Gastroesophageal sphincter (tissue), 3 donors: ENCODE measurements around the gene KRT12.

ENCODE experiments used
- POLR2AphosphoS5 ChIP-seq: sonication (generic); formaldehyde crosslinking; IDR thresholded peaks from one replicate; pipeline ENCODE4 v1.6.1; 2017; ENCODE audit warnings: antibody characterized with exemption
- TF ChIP-seq, protein P1 (sequence below), 4 experiments: fragments of 200-600 bp in 2 of 4; fragments of 450-650 bp in 2 of 4; sonication (generic) in 1 of 4; IDR thresholded peaks; one replicate each; pipeline ENCODE4 v1.5.1; 2017 to 2019; ENCODE audit warnings: antibody characterized with exemption in 4 of 4, mild to moderate bottlenecking in 2 of 4, moderate library complexity in 2 of 4

DNA sequence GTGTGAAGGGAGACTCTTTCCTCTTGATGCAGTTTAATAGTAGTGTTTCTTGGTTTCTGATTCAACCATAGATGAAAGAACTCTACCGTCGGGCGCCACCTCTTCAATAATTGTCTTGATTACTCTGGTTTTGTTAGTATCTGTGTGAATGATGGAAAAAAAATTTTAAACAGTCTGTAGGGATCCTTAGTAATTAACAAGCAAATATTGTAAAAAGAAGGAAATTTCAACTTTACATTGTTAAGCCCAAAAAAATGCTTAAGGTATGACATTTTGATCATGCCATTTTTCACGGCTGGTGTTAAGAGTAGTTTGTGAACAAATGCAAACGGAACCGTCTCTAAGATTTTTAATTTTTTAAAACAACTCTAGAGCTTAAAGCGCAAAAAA lies 48.7 kb downstream of the KRT12 start:
- TF ChIP-seq, protein P1, sequence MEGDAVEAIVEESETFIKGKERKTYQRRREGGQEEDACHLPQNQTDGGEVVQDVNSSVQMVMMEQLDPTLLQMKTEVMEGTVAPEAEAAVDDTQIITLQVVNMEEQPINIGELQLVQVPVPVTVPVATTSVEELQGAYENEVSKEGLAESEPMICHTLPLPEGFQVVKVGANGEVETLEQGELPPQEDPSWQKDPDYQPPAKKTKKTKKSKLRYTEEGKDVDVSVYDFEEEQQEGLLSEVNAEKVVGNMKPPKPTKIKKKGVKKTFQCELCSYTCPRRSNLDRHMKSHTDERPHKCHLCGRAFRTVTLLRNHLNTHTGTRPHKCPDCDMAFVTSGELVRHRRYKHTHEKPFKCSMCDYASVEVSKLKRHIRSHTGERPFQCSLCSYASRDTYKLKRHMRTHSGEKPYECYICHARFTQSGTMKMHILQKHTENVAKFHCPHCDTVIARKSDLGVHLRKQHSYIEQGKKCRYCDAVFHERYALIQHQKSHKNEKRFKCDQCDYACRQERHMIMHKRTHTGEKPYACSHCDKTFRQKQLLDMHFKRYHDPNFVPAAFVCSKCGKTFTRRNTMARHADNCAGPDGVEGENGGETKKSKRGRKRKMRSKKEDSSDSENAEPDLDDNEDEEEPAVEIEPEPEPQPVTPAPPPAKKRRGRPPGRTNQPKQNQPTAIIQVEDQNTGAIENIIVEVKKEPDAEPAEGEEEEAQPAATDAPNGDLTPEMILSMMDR (IDR thresholded peaks at IDR 0.05), result no peak
- TF ChIP-seq POLR2AphosphoS5, result no peak
